Parathyroid adenoma (tissue), 2 donors: ENCODE results near the gene ARID3C.

ENCODE experiments used
- H2AFZ ChIP-seq: fragments of 300-600 bp; sonication (generic); one replicate; pipeline ENCODE4 v1.7.0; 2017; ENCODE audit warnings: antibody characterized with exemption, mild to moderate bottlenecking
- H3K27ac ChIP-seq: fragments of 300-600 bp; sonication (generic); one replicate; pipeline ENCODE4 v1.7.0; 2017
- H3K27me3 ChIP-seq: fragments of 300-600 bp; sonication (generic); one replicate; pipeline ENCODE4 v1.7.0; 2017; ENCODE audit warnings: low read length; ENCODE audit not compliant: control insufficient read depth, insufficient read depth
- H3K36me3 ChIP-seq: fragments of 300-600 bp; sonication (generic); one replicate; pipeline ENCODE4 v1.7.0; 2017; ENCODE audit warnings: low read length; ENCODE audit not compliant: control insufficient read depth, insufficient read depth
- H3K4me1 ChIP-seq: fragments of 300-600 bp; sonication (generic); one replicate; pipeline ENCODE4 v1.7.0; 2017; ENCODE audit warnings: control low read depth
- H3K4me2 ChIP-seq: fragments of 300-600 bp; sonication (generic); one replicate; pipeline ENCODE4 v1.7.0; 2017; ENCODE audit warnings: low read length
- H3K4me3 ChIP-seq: fragments of 300-600 bp; sonication (generic); one replicate; pipeline ENCODE4 v1.7.0; 2017; ENCODE audit warnings: low read depth, low read length
- H3K79me2 ChIP-seq: fragments of 300-600 bp; sonication (generic); one replicate; pipeline ENCODE4 v1.7.0; 2017; ENCODE audit warnings: control low read depth
- H3K9ac ChIP-seq: fragments of 300-600 bp; sonication (generic); one replicate; pipeline ENCODE4 v1.7.0; 2017; ENCODE audit warnings: mild to moderate bottlenecking
- H3K9me3 ChIP-seq: fragments of 300-600 bp; sonication (generic); one replicate; pipeline ENCODE4 v1.7.0; 2017; ENCODE audit warnings: low read length; ENCODE audit not compliant: control insufficient read depth
- TF ChIP-seq, protein P1 (sequence below): fragments of 300-600 bp; sonication (generic); IDR thresholded peaks from one replicate; pipeline ENCODE4 v1.7.0; 2017; ENCODE audit warnings: antibody characterized with exemption, mild to moderate bottlenecking
- donor health status: primary hyperparathyroidism.

The ARID3C gene

DNA sequence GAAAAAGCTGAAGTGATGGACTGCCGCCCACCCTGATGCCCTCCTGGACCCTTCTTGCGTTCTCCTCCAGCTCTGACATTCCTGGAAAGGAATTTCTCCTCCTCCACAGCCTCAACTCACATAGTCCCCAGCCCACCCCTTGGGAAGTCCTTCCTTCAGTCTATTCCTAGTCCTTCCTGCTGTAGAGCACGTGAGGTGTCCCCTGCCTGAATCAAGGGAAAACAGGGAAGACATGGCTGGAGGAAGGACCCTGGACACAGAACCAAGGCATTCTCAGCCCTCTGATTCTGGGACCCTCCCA is 3.7 kb downstream of the ARID3C start:
- H3K27ac ChIP-seq: no peak overlapping the region
- no peak overlapping the region for H3K4me3 ChIP-seq
- H3K9me3 ChIP-seq: no peaks in the 10 kb centered on the region
- TF ChIP-seq, protein P1, sequence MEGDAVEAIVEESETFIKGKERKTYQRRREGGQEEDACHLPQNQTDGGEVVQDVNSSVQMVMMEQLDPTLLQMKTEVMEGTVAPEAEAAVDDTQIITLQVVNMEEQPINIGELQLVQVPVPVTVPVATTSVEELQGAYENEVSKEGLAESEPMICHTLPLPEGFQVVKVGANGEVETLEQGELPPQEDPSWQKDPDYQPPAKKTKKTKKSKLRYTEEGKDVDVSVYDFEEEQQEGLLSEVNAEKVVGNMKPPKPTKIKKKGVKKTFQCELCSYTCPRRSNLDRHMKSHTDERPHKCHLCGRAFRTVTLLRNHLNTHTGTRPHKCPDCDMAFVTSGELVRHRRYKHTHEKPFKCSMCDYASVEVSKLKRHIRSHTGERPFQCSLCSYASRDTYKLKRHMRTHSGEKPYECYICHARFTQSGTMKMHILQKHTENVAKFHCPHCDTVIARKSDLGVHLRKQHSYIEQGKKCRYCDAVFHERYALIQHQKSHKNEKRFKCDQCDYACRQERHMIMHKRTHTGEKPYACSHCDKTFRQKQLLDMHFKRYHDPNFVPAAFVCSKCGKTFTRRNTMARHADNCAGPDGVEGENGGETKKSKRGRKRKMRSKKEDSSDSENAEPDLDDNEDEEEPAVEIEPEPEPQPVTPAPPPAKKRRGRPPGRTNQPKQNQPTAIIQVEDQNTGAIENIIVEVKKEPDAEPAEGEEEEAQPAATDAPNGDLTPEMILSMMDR: no peak
- H2AFZ ChIP-seq: no peak overlapping the region
- H3K79me2 ChIP-seq: no peaks in the 10 kb centered on the region
- no peak overlapping the region for H3K9ac ChIP-seq
- peaks cover 3% of the 10 kb centered on the region for H3K4me1 ChIP-seq
- no peak overlapping the region for H3K4me2 ChIP-seq
- H3K27me3 ChIP-seq: no peaks in the 10 kb centered on the region
- H3K36me3 ChIP-seq: no peaks in the 10 kb centered on the region

DNA sequence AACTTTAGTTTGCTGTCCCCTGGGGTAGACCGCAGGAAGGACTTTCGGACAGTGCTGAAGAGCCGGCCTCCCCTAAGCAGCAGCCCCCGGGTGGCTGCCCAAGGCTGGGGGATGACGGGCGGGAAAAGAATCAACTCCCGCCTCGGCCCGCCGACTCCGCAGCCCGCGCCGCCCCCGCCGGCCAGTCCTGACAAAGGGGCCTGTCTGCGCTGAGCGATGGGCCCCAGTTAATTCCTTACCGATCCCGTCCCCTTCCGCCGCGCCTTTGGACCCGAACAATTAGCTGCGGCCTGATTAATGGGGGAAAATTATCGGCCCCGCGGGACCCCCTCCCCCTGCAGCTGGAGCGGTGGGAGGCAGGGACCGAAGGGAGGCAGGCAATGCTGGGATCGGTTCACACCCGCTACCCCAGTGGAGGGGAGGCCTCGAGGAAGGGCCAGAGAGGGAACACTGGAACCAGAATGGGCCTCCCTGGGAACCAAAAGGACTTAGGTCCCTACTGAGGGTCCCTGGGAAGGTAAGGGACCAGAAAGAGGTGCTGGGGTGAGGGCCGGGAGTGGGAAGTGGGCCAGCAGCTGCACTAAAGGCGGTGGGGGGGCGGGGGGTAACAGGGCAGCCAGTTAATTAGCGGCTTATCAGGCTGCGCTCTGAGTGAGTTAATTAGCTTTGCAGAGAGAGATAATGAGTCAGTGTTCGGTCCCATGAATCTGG is 4.2 kb downstream of the ARID3C start:
- Histone ChIP-seq H3K4me1 (peaks cover 3% of the 10 kb centered on the region), H3K27ac (no peak overlapping the region), H3K27me3 (no peaks in the 10 kb centered on the region)

GRCh38 chr9:34623374-34624235 is 5.3 kb downstream of the ARID3C start:
- no peaks in the 10 kb centered on the region for H3K27me3 ChIP-seq
- H3K4me2 ChIP-seq: no peak overlapping the region

More for the DNA sequence above, 4.2 kb downstream of the ARID3C start:
- no peak overlapping the region for H3K9ac ChIP-seq
- TF ChIP-seq, protein P1: no peak
- no peak overlapping the region for H3K4me2 ChIP-seq
- no peaks in the 10 kb centered on the region for H3K79me2 ChIP-seq
- H3K9me3 ChIP-seq: no peaks in the 10 kb centered on the region
- H3K4me3 ChIP-seq: no peak overlapping the region
- no peak overlapping the region for H2AFZ ChIP-seq
- no peaks in the 10 kb centered on the region for H3K36me3 ChIP-seq

GRCh38 chr9:34620061-34620994 is 8.5 kb downstream of the ARID3C start, which contains the start of gene DCTN3:
TSS of gene DCTN3 (minus strand) at chr9:34620495. CDS start at chr9:34620464, 31 bp downstream.
- H3K4me2 ChIP-seq: peak within 1 kb of the TSS; percentile 86
- H3K36me3 ChIP-seq: no peaks in the 10 kb centered on the region
- TF ChIP-seq, protein P1: no peak
- no peak within 1 kb of the TSS for H3K27ac ChIP-seq
- peak within 1 kb of the TSS; percentile 75 for H3K4me3 ChIP-seq
- peak within 1 kb of the TSS; percentile 53 for H2AFZ ChIP-seq
- no peak within 1 kb of the TSS for H3K9ac ChIP-seq
- H3K79me2 ChIP-seq: no peaks in the 10 kb centered on the region
- no peaks in the 10 kb centered on the region for H3K9me3 ChIP-seq
- H3K27me3 ChIP-seq: no peaks in the 10 kb centered on the region
- no peaks in the 10 kb centered on the region for H3K4me1 ChIP-seq

More at GRCh38 chr9:34623374-34624235, 5.3 kb downstream of the ARID3C start:
- TF ChIP-seq, protein P1: no peak
- H3K4me3 ChIP-seq: no peak overlapping the region
- no peak overlapping the region for H3K27ac ChIP-seq
- no peaks in the 10 kb centered on the region for H3K79me2 ChIP-seq
- H3K9me3 ChIP-seq: no peaks in the 10 kb centered on the region
- peaks cover 3% of the 10 kb centered on the region for H3K4me1 ChIP-seq
- H3K36me3 ChIP-seq: no peaks in the 10 kb centered on the region
- H3K9ac ChIP-seq: no peak overlapping the region
- no peak overlapping the region for H2AFZ ChIP-seq
